OCI-LY1 (cell line): ENCODE measurements around the gene SAMD11.

ENCODE experiments used
- H2AFZ ChIP-seq: fragments of 200-600 bp; sonication (generic), shearing (Covaris generic); 2 replicates; pipeline ENCODE4 v1.6.0; 2014; ENCODE audit warnings: antibody characterized with exemption, mild to moderate bottlenecking, low read length
- H3F3A ChIP-seq: fragments of 200-600 bp; sonication (generic), shearing (Covaris generic); 2 replicates; pipeline ENCODE4 v1.6.0; 2014; ENCODE audit warnings: mild to moderate bottlenecking, antibody characterized with exemption, low read length, moderate library complexity; ENCODE audit not compliant: insufficient read depth
- H3K27ac ChIP-seq: fragments of 200-600 bp; sonication (generic); 2 replicates; pipeline ENCODE4 v1.5.1; 2014; ENCODE audit warnings: low read length, mixed run types, mild to moderate bottlenecking, low read depth; ENCODE audit not compliant: poor library complexity, severe bottlenecking
- H3K27me3 ChIP-seq: fragments of 200-600 bp; sonication (generic); 2 replicates; pipeline ENCODE4 v1.6.0; 2014; ENCODE audit warnings: antibody characterized with exemption, mild to moderate bottlenecking, low read length, moderate library complexity; ENCODE audit not compliant: insufficient read depth
- H3K36me3 ChIP-seq: fragments of 200-600 bp; sonication (generic); 2 replicates; pipeline ENCODE4 v1.6.1; 2014; ENCODE audit warnings: mild to moderate bottlenecking, antibody characterized with exemption, low read length, moderate library complexity, mixed read lengths; ENCODE audit not compliant: insufficient read depth
- H3K4me1 ChIP-seq: fragments of 200-600 bp; sonication (generic); 2 replicates; pipeline ENCODE4 v1.5.1; 2014; ENCODE audit warnings: mild to moderate bottlenecking, low read length, moderate library complexity; ENCODE audit not compliant: insufficient read depth, severe bottlenecking
- H3K4me2 ChIP-seq: fragments of 200-600 bp; sonication (generic), shearing (Covaris generic); 2 replicates; pipeline ENCODE4 v1.6.1; 2014; ENCODE audit warnings: low read length
- H3K4me3 ChIP-seq: fragments of 200-600 bp; sonication (generic); 2 replicates; pipeline ENCODE4 v1.5.1; 2014; ENCODE audit warnings: low read length, low read depth, mild to moderate bottlenecking, mixed read lengths; ENCODE audit not compliant: poor library complexity, severe bottlenecking
- H3K79me2 ChIP-seq: fragments of 200-600 bp; shearing (Covaris generic); 2 replicates; pipeline ENCODE4 v1.6.1; 2016; ENCODE audit warnings: mixed run types, low read length, mixed read lengths; ENCODE audit not compliant: insufficient read depth
- H3K9ac ChIP-seq: fragments of 200-600 bp; sonication (generic), shearing (Covaris generic); 2 replicates; pipeline ENCODE4 v1.6.1; 2014; ENCODE audit warnings: mild to moderate bottlenecking, low read length, mixed read lengths
- H3K9me2 ChIP-seq: fragments of 200-600 bp; sonication (generic), shearing (Covaris generic); 2 replicates; pipeline ENCODE4 v1.6.1; 2014; ENCODE audit warnings: low read depth, mild to moderate bottlenecking, low read length, mixed read lengths
- H3K9me3 ChIP-seq: fragments of 200-600 bp; shearing (Covaris generic); 2 replicates; pipeline ENCODE4 v1.6.1; 2014; ENCODE audit warnings: low read length, mixed read lengths
- H4K20me1 ChIP-seq: fragments of 200-600 bp; sonication (generic), shearing (Covaris generic); 2 replicates; pipeline ENCODE4 v1.6.0; 2016; ENCODE audit warnings: mild to moderate bottlenecking, low read length; ENCODE audit not compliant: insufficient read depth
- EZH2 ChIP-seq: fragments of 200-600 bp; sonication (generic), shearing (Covaris generic); IDR thresholded peaks from 2 replicates; pipeline ENCODE4 v1.8.0; 2017; ENCODE audit warnings: borderline replicate concordance, mixed run types, mild to moderate bottlenecking, antibody characterized with exemption, low read length, moderate library complexity, mixed read lengths
- TF ChIP-seq, protein P1 (sequence below): fragments of 200-600 bp; sonication (generic), shearing (Covaris generic); IDR thresholded peaks from 2 replicates; pipeline ENCODE4 v1.5.1; 2017; ENCODE audit warnings: mild to moderate bottlenecking, antibody characterized with exemption, low read length, moderate library complexity, mixed read lengths

Gene SAMD11

DNA sequence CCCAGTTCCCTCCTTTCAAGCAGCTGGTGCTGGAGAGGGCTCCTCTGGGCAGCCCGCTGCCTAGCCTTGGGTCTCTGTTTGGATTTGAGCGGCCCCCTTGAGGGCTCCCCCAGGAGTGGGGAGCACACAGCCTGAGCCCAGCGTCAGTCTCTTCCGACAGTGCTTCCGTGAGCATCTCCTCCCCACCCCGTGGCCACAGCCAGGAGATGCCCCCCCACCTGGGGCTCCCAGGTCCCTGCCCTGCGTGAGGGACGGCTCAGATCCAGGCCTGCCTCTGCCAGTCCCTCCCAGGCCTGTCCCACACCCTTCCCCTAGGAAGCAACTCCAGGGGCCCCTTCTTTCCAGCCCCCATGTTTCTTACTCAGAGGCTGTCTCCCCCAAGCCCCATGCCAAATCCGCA lies 3.5 kb downstream of the SAMD11 start:
- Histone ChIP-seq H3K4me3 (no peak overlapping the region), H3K36me3 (no peaks in the 10 kb centered on the region), H3K27me3 (0 out of 2 replicates have a peak, but pooled peaks cover 5% of the 10 kb centered on the region), H3K27ac (no peak overlapping the region), H3K9me2 (no peaks in the 10 kb centered on the region), H3K79me2 (no peaks in the 10 kb centered on the region), H3K4me1 (no peaks in the 10 kb centered on the region), H3K9me3 (no peaks in the 10 kb centered on the region), H3K4me2 (no peak overlapping the region), H3K9ac (no peak overlapping the region), H4K20me1 (no peaks in the 10 kb centered on the region), H3F3A (no peaks in the 10 kb centered on the region), H2AFZ (no peak overlapping the region)
- TF ChIP-seq, protein P1, sequence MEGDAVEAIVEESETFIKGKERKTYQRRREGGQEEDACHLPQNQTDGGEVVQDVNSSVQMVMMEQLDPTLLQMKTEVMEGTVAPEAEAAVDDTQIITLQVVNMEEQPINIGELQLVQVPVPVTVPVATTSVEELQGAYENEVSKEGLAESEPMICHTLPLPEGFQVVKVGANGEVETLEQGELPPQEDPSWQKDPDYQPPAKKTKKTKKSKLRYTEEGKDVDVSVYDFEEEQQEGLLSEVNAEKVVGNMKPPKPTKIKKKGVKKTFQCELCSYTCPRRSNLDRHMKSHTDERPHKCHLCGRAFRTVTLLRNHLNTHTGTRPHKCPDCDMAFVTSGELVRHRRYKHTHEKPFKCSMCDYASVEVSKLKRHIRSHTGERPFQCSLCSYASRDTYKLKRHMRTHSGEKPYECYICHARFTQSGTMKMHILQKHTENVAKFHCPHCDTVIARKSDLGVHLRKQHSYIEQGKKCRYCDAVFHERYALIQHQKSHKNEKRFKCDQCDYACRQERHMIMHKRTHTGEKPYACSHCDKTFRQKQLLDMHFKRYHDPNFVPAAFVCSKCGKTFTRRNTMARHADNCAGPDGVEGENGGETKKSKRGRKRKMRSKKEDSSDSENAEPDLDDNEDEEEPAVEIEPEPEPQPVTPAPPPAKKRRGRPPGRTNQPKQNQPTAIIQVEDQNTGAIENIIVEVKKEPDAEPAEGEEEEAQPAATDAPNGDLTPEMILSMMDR, result no peak
- TF ChIP-seq EZH2, result no peak

DNA sequence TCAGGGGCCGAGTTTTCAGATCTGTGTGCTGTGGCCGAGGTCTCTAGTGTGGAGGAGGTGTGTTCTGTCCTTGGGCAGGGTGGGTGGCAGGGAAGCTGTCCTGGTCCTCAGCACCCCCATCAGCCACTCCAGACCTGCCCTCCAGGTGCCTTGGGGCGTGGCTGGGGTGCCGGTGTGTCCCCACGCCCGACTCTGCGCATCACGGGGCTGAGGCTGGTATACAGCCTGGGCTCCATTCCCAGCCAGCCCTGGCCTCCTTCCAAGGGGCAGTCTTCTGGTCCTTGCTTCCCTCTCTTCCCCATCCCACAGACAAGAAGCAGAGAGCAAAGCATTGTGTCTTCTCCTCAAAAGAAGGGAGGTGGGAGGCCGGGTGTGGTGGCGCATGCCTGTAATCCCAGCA lies 4.0 kb downstream of the SAMD11 start:
- Histone ChIP-seq H2AFZ (no peak overlapping the region), H3K36me3 (no peaks in the 10 kb centered on the region), H3K9me3 (no peaks in the 10 kb centered on the region), H3K4me2 (no peak overlapping the region), H3K27me3 (0 out of 2 replicates have a peak, but pooled peaks cover 7% of the 10 kb centered on the region), H3K27ac (no peak overlapping the region), H3K4me3 (no peak overlapping the region), H3K9me2 (no peaks in the 10 kb centered on the region), H3K79me2 (no peaks in the 10 kb centered on the region), H3K9ac (no peak overlapping the region), H4K20me1 (no peaks in the 10 kb centered on the region), H3K4me1 (no peaks in the 10 kb centered on the region), H3F3A (no peaks in the 10 kb centered on the region)
- TF ChIP-seq, protein P1, result no peak
- TF ChIP-seq EZH2, result no peak

DNA sequence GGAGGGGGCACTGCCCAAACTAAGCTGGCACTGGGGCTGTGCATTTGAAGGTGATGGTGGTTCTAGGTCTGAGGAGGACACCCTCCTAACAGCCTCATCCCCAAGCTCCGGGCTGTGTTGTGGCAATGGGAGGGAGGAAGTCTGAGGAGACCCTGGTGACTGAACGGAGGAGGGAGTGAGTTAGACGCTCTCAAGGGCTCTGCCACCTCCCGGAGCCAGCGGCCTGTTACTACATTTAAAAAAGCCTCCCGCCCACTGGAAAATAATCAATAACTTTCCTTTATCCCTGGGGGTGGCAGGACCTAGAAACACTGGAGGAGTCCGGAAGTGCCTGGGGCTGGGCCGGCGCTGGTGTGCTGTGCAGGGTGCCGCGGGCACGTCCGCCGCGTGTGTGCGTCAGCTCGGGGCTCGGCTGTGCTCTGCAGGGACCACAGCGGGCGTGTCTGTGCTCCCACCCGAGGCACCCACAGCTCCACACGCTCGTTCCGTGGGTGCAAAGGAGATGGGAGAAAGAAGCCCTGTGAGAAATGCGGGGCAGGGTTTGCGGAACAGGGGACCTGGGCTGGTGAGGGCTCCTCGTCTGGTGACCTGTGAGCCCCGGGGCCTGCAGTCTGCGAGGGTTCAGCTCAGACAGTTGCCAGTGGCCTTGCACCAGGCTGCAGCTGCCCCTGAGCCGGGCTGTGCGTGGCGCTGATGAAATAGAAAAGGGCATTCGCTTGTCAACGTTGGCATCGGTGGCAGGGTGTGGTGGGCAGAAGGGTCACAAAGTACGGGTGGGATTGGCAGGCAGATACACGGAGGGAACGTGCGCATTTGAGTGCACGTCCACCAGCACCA lies 5.3 kb downstream of the SAMD11 start:
- no peak overlapping the region for H3K9ac ChIP-seq
- no peak overlapping the region for H2AFZ ChIP-seq
- H3K9me2 ChIP-seq, result no peaks in the 10 kb centered on the region
- no peaks in the 10 kb centered on the region for H3F3A ChIP-seq
- H3K4me3 ChIP-seq, result no peak overlapping the region
- no peaks in the 10 kb centered on the region for H3K79me2 ChIP-seq
- H3K4me1 ChIP-seq, result no peaks in the 10 kb centered on the region
- no peak overlapping the region for H3K27ac ChIP-seq
- H4K20me1 ChIP-seq, result no peaks in the 10 kb centered on the region
- H3K27me3 ChIP-seq, result 0 out of 2 replicates have a peak, but pooled peaks cover 11% of the 10 kb centered on the region
- H3K9me3 ChIP-seq, result no peaks in the 10 kb centered on the region
- H3K4me2 ChIP-seq, result no peak overlapping the region
- no peaks in the 10 kb centered on the region for H3K36me3 ChIP-seq
- TF ChIP-seq EZH2, result no peak
- TF ChIP-seq, protein P1, result no peak
